ENCODE measurements around the gene DNMBP.

GRCh38 chr10:100021322-100021721, 11.6 kb upstream of the DNMBP start:
- TF ChIP-seq, protein P1, sequence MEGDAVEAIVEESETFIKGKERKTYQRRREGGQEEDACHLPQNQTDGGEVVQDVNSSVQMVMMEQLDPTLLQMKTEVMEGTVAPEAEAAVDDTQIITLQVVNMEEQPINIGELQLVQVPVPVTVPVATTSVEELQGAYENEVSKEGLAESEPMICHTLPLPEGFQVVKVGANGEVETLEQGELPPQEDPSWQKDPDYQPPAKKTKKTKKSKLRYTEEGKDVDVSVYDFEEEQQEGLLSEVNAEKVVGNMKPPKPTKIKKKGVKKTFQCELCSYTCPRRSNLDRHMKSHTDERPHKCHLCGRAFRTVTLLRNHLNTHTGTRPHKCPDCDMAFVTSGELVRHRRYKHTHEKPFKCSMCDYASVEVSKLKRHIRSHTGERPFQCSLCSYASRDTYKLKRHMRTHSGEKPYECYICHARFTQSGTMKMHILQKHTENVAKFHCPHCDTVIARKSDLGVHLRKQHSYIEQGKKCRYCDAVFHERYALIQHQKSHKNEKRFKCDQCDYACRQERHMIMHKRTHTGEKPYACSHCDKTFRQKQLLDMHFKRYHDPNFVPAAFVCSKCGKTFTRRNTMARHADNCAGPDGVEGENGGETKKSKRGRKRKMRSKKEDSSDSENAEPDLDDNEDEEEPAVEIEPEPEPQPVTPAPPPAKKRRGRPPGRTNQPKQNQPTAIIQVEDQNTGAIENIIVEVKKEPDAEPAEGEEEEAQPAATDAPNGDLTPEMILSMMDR (conservative IDR thresholded peaks at IDR 0.05; ENCODE audit: low read depth in 2 of 2) = no peak
- TF ChIP-seq ZNF331 (CRISPR knock-in tag; IDR thresholded peaks at IDR 0.05; ENCODE audit: low read depth) = no peak

Data from GM23338 (cell line).